Panc1 (cell line): ENCODE measurements around the gene SLC35A2. TPM values are rescaled to one million over a fixed set of nuclear protein-coding genes. Genes with fewer than 3 reads are reported as not detected.
"Not testable (repeated sequence)": the region's sequence is repeated elsewhere in the genome, so short reads cannot be mapped to it uniquely, and the experiment has no call there.

Source experiments
- ATAC-seq: fragments of 200-7000 bp; cut with Tn5 transposase; 2 replicates; pipeline ENCODE4 v1.9.1; 2020; ENCODE audit warnings: mild to moderate bottlenecking, moderate library complexity
- BruUV-seq: library from RNA; stranded (reverse); fragments of 400-500 nt; replicated peaks from 2 replicates; lab custom pipeline; 2021; lab: Mats Ljungman, UMichigan
- CTCF ChIA-PET: fragments of 300-600 bp; sonication (Branson Sonifier 250); formaldehyde crosslinking; loops from one replicate; lab custom pipeline; 2022; ENCODE audit warnings: antibody characterized with exemption; lab: Charles Lee
- POLR2A ChIA-PET: fragments of 300-600 bp; sonication (Branson Sonifier 250); formaldehyde crosslinking; loops from one replicate; lab custom pipeline; 2022; ENCODE audit warnings: antibody characterized with exemption; lab: Charles Lee
- DNase-seq: peaks from one replicate; pipeline ENCODE4 v3.0.0-alpha.2; 2010; ENCODE audit warnings: low read depth, low spot score
- H3K27ac ChIP-seq: 2 replicates; pipeline ENCODE4 v1.5.1; 2011; ENCODE audit warnings: mild to moderate bottlenecking, low read length, inconsistent platforms
- H3K27me3 ChIP-seq: fragments of 200-500 bp; sonication (Bioruptor generic); 2 replicates; pipeline ENCODE4 v1.6.0; 2014; ENCODE audit warnings: low read length, inconsistent platforms; ENCODE audit not compliant: control insufficient read depth, insufficient read depth
- H3K36me3 ChIP-seq: fragments of 200-500 bp; sonication (Bioruptor generic); 2 replicates; pipeline ENCODE4 v1.5.1; 2014; ENCODE audit warnings: inconsistent platforms, mild to moderate bottlenecking, low read length, moderate library complexity; ENCODE audit not compliant: control insufficient read depth, insufficient read depth
- H3K4me1 ChIP-seq: 2 replicates; pipeline ENCODE4 v1.5.1; 2011; ENCODE audit warnings: inconsistent platforms, mild to moderate bottlenecking, low read length, moderate library complexity; ENCODE audit not compliant: control insufficient read depth, insufficient read depth
- H3K4me3 ChIP-seq, 2 experiments: 2 replicates each; pipeline ENCODE4 v1.5.1; 2011 to 2012; ENCODE audit warnings: low read depth in 2 of 2, low read length in 2 of 2, mild to moderate bottlenecking in 2 of 2, inconsistent platforms in 1 of 2, moderate library complexity in 1 of 2
- H3K9me3 ChIP-seq: fragments of 200-500 bp; sonication (Bioruptor generic); 2 replicates; pipeline ENCODE4 v1.5.1; 2014; ENCODE audit warnings: low read depth, mild to moderate bottlenecking, inconsistent platforms, low read length, moderate library complexity; ENCODE audit not compliant: control insufficient read depth, insufficient read depth
- POLR2AphosphoS5 ChIP-seq: IDR thresholded peaks from 2 replicates; pipeline ENCODE4 v1.6.1; 2012; ENCODE audit warnings: mild to moderate bottlenecking, low read depth, low read length, moderate library complexity
- SIN3A ChIP-seq: IDR thresholded peaks from 2 replicates; pipeline ENCODE4 v1.6.1; 2012; ENCODE audit warnings: low read depth, mild to moderate bottlenecking, low read length, moderate library complexity, borderline replicate concordance; ENCODE audit not compliant: insufficient read depth
- TCF7L2 ChIP-seq: IDR thresholded peaks from 2 replicates; pipeline ENCODE4 v1.6.1; 2011; ENCODE audit warnings: mild to moderate bottlenecking, low read depth, low read length, inconsistent platforms
- in situ Hi-C: cut with HindIII; loops from 2 replicates; pipeline ENCODE4 v1.10.0; 2016; ENCODE audit warnings: low sequenced_read_pairs, low pct_unique_long_range_greater_than_20kb
- intact Hi-C: fragments of 100-400 bp; cut with micrococcal nuclease; formaldehyde crosslinking; loops from one replicate; pipeline ENCODE4 v1.10.0; 2022; ENCODE audit not compliant: unreplicated experiment
- total RNA-seq: library from RNA; stranded (reverse); gene quantifications from one replicate; pipeline ENCODE4 v1.2.1, GENCODE V29; 2021; ENCODE audit not compliant: unreplicated experiment
- TF ChIP-seq, protein P1 (sequence below): fragments of 450-650 bp; IDR thresholded peaks from 2 replicates; pipeline ENCODE4 v1.5.1; 2017; ENCODE audit warnings: mild to moderate bottlenecking
- TF ChIP-seq, protein P2 (sequence below), 2 experiments: IDR thresholded peaks; 2 replicates each; pipeline ENCODE4 v1.6.1; 2011 to 2012; ENCODE audit warnings: low read depth in 2 of 2, control low read depth in 1 of 2, low read length in 1 of 2, mild to moderate bottlenecking in 1 of 2, moderate library complexity in 1 of 2; ENCODE audit not compliant: insufficient read depth in 1 of 2

Gene SLC35A2
- total RNA-seq, 1 experiment from 2014 or later, result 72.4 TPM

DNA sequence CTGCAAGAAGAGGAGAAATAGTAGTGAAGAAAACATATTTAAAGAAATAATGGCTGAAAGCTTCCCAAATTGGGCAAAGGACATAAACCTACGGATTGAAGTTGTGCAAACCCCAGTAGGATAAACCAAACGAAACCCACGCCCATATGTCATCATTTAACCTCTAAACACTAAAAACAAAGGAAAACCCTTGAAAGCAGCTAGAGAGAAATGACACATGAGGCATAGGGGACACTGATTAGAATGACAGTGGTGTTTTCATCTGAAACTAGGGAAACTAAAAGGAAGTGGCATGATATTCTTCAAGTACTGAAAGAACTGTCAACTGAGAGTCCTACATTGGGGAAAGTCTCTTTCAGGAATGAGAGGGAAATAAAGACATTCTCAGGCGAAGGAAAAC lies 34.5 kb downstream of the SLC35A2 start:
- POLR2A ChIA-PET, result not testable (repeated sequence)

DNA sequence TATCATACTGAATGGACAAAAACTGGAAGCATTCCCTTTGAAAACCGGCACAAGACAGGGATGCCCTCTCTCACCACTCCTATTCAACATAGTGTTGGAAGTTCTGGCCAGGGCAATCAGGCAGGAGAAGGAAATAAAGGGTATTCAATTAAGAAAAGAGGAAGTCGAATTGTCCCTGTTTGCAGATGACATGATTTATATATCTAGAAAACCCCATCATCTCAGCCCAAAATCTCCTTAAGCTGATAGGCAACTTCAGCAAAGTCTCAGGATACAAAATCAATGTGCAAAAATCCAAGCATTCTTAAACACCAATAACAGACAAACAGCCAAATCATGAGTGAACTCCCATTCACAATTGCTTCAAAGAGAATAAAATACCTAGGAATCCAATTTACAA lies 39.4 kb downstream of the SLC35A2 start:
- H3K9me3 ChIP-seq, in situ Hi-C loops, H3K27ac ChIP-seq, CTCF ChIA-PET, DNase-seq, POLR2A ChIA-PET, H3K36me3 ChIP-seq, intact Hi-C loops, H3K4me3 ChIP-seq, ATAC-seq, BruUV-seq, H3K27me3 ChIP-seq, H3K4me1 ChIP-seq: not testable (repeated sequence)

More for the DNA sequence above, 34.5 kb downstream of the SLC35A2 start:
- H3K27me3 ChIP-seq, H3K4me1 ChIP-seq, BruUV-seq, H3K9me3 ChIP-seq, H3K4me3 ChIP-seq, DNase-seq, in situ Hi-C loops, ATAC-seq, H3K27ac ChIP-seq, H3K36me3 ChIP-seq, CTCF ChIA-PET, intact Hi-C loops: not testable (repeated sequence)

DNA sequence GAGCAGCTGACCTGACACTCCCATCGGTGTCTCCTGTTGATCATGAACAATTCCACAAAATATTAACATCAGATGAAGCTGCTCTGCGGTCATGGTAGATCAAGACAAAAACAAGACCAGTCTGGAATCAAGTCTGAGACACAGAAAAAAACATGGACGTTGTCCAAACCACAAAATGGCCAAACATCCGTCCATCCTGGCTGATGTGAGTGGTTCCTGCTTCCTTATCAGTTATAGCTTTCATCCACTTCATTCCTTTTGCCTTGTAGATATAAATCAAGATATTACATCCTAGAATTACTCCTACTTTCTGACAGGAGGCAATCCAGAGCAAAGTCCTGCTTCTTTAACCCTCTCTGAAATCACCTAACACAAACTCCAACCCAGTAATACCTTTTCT lies 47.2 kb downstream of the SLC35A2 start:
- in situ Hi-C loops (no loop called here), intact Hi-C loops (no loop called here)
- CTCF ChIA-PET, result no interaction called here
- ATAC-seq (no peak), DNase-seq (no peak)
- no peak overlapping the region for H3K27ac ChIP-seq
- H3K36me3 ChIP-seq, result no peaks in the 10 kb centered on the region
- BruUV-seq, result no TSS peak
- no peaks in the 10 kb centered on the region for H3K27me3 ChIP-seq
- no peak for TF ChIP-seq POLR2AphosphoS5
- no peak for TF ChIP-seq SIN3A
- TF ChIP-seq, protein P1, sequence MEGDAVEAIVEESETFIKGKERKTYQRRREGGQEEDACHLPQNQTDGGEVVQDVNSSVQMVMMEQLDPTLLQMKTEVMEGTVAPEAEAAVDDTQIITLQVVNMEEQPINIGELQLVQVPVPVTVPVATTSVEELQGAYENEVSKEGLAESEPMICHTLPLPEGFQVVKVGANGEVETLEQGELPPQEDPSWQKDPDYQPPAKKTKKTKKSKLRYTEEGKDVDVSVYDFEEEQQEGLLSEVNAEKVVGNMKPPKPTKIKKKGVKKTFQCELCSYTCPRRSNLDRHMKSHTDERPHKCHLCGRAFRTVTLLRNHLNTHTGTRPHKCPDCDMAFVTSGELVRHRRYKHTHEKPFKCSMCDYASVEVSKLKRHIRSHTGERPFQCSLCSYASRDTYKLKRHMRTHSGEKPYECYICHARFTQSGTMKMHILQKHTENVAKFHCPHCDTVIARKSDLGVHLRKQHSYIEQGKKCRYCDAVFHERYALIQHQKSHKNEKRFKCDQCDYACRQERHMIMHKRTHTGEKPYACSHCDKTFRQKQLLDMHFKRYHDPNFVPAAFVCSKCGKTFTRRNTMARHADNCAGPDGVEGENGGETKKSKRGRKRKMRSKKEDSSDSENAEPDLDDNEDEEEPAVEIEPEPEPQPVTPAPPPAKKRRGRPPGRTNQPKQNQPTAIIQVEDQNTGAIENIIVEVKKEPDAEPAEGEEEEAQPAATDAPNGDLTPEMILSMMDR, result no peak
- TF ChIP-seq TCF7L2, result no peak
- TF ChIP-seq, protein P2, sequence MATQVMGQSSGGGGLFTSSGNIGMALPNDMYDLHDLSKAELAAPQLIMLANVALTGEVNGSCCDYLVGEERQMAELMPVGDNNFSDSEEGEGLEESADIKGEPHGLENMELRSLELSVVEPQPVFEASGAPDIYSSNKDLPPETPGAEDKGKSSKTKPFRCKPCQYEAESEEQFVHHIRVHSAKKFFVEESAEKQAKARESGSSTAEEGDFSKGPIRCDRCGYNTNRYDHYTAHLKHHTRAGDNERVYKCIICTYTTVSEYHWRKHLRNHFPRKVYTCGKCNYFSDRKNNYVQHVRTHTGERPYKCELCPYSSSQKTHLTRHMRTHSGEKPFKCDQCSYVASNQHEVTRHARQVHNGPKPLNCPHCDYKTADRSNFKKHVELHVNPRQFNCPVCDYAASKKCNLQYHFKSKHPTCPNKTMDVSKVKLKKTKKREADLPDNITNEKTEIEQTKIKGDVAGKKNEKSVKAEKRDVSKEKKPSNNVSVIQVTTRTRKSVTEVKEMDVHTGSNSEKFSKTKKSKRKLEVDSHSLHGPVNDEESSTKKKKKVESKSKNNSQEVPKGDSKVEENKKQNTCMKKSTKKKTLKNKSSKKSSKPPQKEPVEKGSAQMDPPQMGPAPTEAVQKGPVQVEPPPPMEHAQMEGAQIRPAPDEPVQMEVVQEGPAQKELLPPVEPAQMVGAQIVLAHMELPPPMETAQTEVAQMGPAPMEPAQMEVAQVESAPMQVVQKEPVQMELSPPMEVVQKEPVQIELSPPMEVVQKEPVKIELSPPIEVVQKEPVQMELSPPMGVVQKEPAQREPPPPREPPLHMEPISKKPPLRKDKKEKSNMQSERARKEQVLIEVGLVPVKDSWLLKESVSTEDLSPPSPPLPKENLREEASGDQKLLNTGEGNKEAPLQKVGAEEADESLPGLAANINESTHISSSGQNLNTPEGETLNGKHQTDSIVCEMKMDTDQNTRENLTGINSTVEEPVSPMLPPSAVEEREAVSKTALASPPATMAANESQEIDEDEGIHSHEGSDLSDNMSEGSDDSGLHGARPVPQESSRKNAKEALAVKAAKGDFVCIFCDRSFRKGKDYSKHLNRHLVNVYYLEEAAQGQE (IDR thresholded peaks at IDR 0.05; ENCODE audit: insufficient read depth in 1 of 2, low read depth in 2 of 2, low read length in 1 of 2), result no peak
- H3K4me1 ChIP-seq, result no peaks in the 10 kb centered on the region
- no peaks in the 10 kb centered on the region for H3K9me3 ChIP-seq
- no peak overlapping the region for H3K4me3 ChIP-seq
- POLR2A ChIA-PET, result no interaction called here
